HepG2 (cell line): ENCODE results near the gene FLRT2. TPM values are rescaled to one million over a fixed set of nuclear protein-coding genes. Genes with fewer than 3 reads are reported as not detected.

ENCODE experiments used
- ATAC-seq: fragments of 200-7000 bp; cut with Tn5 transposase; 3 replicates; pipeline ENCODE4 v1.9.1; 2020; ENCODE audit warnings: mild to moderate bottlenecking, moderate library complexity
- BruUV-seq: library from RNA; stranded (reverse); fragments of 400-500 nt; replicated peaks from 2 replicates; lab custom pipeline; 2021; lab: Mats Ljungman, UMichigan
- CTCF ChIA-PET: fragments of 300-600 bp; formaldehyde crosslinking; extraction: SDS; loops from one replicate; lab custom pipeline; 2021; ENCODE audit warnings: low total read pairs, inconsistent platforms, low intra/inter-chr PET ratio; lab: Yijun Ruan, JAX
- POLR2A ChIA-PET: fragments of 350-600 bp; sonication (Branson Sonifier 250); formaldehyde crosslinking; loops from one replicate; lab custom pipeline; 2020; ENCODE audit warnings: antibody characterized with exemption, inconsistent platforms; lab: Yijun Ruan, JAX
- DNase-seq: peaks from one replicate; pipeline ENCODE4 v3.0.0-alpha.2; 2015; ENCODE audit warnings: low spot score
- FAIRE-seq: peaks from 3 replicates; lab custom pipeline; 2011; peaks lifted over from hg19 to GRCh38; lab: Jason Lieb, UNC
- H2AFZ ChIP-seq: one replicate; pipeline ENCODE4 v1.6.1; 2011; ENCODE audit warnings: low read length, inconsistent platforms
- H3K27ac ChIP-seq: fragments of 300-600 bp; 3 replicates; pipeline ENCODE4 v1.8.0; 2011; ENCODE audit warnings: mixed run types, mild to moderate bottlenecking, mixed read lengths, low read length, inconsistent platforms; ENCODE audit not compliant: insufficient read depth; ENCODE audit errors: extremely low read length
- H3K27me3 ChIP-seq, 2 experiments: fragments of 200-600 bp in 1 of 2; 2 replicates in 1 of 2; 3 replicates in 1 of 2; pipeline versions ENCODE4 v1.6.0 to v1.8.0; 2011; ENCODE audit warnings: low read length in 2 of 2, mild to moderate bottlenecking in 2 of 2, moderate library complexity in 2 of 2, inconsistent platforms in 1 of 2; ENCODE audit not compliant: insufficient read depth in 2 of 2, control insufficient read depth in 1 of 2
- H3K36me3 ChIP-seq, 2 experiments: fragments of 200-600 bp in 1 of 2; replicated peaks in 1 of 2; 2 replicates in 1 of 2; 3 replicates in 1 of 2; pipeline versions ENCODE4 v1.5.1 to v1.8.0; 2011; ENCODE audit warnings: low read length in 2 of 2, inconsistent platforms in 1 of 2; ENCODE audit not compliant: insufficient read depth in 2 of 2, control insufficient read depth in 1 of 2
- H3K4me1 ChIP-seq: 2 replicates; pipeline ENCODE4 v1.5.1; 2012; ENCODE audit warnings: low read length, inconsistent platforms; ENCODE audit not compliant: insufficient read depth
- H3K4me2 ChIP-seq: 2 replicates; pipeline ENCODE4 v1.6.0; 2011; ENCODE audit warnings: low read depth, low read length, inconsistent platforms
- H3K4me3 ChIP-seq, 3 experiments: fragments of 200-600 bp in 1 of 3; sonication (generic), shearing (Covaris generic) in 1 of 3; replicated peaks in 1 of 3; 2 replicates each; pipeline ENCODE4 v1.5.1; 2011 to 2016; ENCODE audit warnings: low read length in 3 of 3, inconsistent platforms in 2 of 3, low read depth in 2 of 3, mild to moderate bottlenecking in 2 of 3, control low read depth in 1 of 3, mixed read lengths in 1 of 3; ENCODE audit not compliant: insufficient read depth in 1 of 3
- H3K79me2 ChIP-seq: one replicate; pipeline ENCODE4 v1.6.1; 2011; ENCODE audit warnings: low read length, inconsistent platforms; ENCODE audit not compliant: insufficient read depth
- H3K9ac ChIP-seq: 2 replicates; pipeline ENCODE4 v1.6.0; 2011; ENCODE audit warnings: mild to moderate bottlenecking, low read depth, low read length, inconsistent platforms; ENCODE audit not compliant: insufficient read depth
- H3K9me3 ChIP-seq: 2 replicates; pipeline ENCODE4 v1.5.1; 2012; ENCODE audit warnings: mild to moderate bottlenecking, low read length
- H4K20me1 ChIP-seq: 2 replicates; pipeline ENCODE4 v1.6.0; 2011; ENCODE audit warnings: inconsistent platforms, mild to moderate bottlenecking, low read length, moderate library complexity; ENCODE audit not compliant: insufficient read depth
- ARNT2 ChIP-seq: sonication (generic); formaldehyde crosslinking; IDR thresholded peaks from 2 replicates; pipeline ENCODE4 v1.8.0; 2022; ENCODE audit warnings: mild to moderate bottlenecking, low read depth, missing genetic modification reagents, moderate library complexity
- ASH2L ChIP-seq: fragments of 300-600, 200-600 bp; sonication (generic); IDR thresholded peaks from 2 replicates; pipeline ENCODE4 v1.7.0; 2017; ENCODE audit warnings: low read depth, mild to moderate bottlenecking, moderate library complexity, mixed read lengths, low read length; ENCODE audit not compliant: insufficient read length
- DR1 ChIP-seq: sonication (generic); formaldehyde crosslinking; IDR thresholded peaks from 2 replicates; pipeline ENCODE4 v1.8.0; 2021; ENCODE audit warnings: mild to moderate bottlenecking, missing genetic modification reagents, inconsistent platforms
- KDM3A ChIP-seq: IDR thresholded peaks from 2 replicates; pipeline ENCODE4 v1.6.1; 2018; ENCODE audit warnings: low read depth, missing compliant biosample characterization
- NCOR1 ChIP-seq: fragments of 200-600 bp; sonication (generic); IDR thresholded peaks from 2 replicates; pipeline ENCODE4 v1.7.0; 2017; ENCODE audit warnings: antibody characterized with exemption, low read length, borderline replicate concordance
- NFIB ChIP-seq: sonication (generic); formaldehyde crosslinking; IDR thresholded peaks from 2 replicates; pipeline ENCODE4 v1.9.0; 2021; ENCODE audit warnings: missing genetic modification reagents, mild to moderate bottlenecking, borderline replicate concordance
- NFIC ChIP-seq: IDR thresholded peaks from 2 replicates; pipeline ENCODE4 v1.6.1; 2012; ENCODE audit warnings: mild to moderate bottlenecking, low read length, inconsistent platforms
- RBM22 ChIP-seq: fragments of 200-400 bp; formaldehyde crosslinking; optimal IDR thresholded peaks from 2 replicates; pipeline ENCODE3; 2017; ENCODE audit warnings: mild to moderate bottlenecking, low read length, moderate library complexity
- ZEB1 ChIP-seq: IDR thresholded peaks from 2 replicates; pipeline ENCODE4 v1.6.1; 2012; ENCODE audit warnings: mild to moderate bottlenecking, low read depth, inconsistent platforms; ENCODE audit not compliant: insufficient replicate concordance
- ZMYM3 ChIP-seq: sonication (generic); formaldehyde crosslinking; IDR thresholded peaks from 2 replicates; pipeline ENCODE4 v1.5.1; 2020; ENCODE audit warnings: mild to moderate bottlenecking, missing genetic modification reagents
- ZNF780A ChIP-seq: sonication (generic); formaldehyde crosslinking; IDR thresholded peaks from 2 replicates; pipeline ENCODE4 v1.8.0; 2022; ENCODE audit warnings: mild to moderate bottlenecking, missing genetic modification reagents, moderate library complexity
- whole genome bisulfite sequencing: methylation state at CpG from one replicate; pipeline ENCODE4 v1.1.6; 2017; ENCODE audit warnings: low lambda C conversion rate; 5-methylcytosine and 5-hydroxymethylcytosine counted together
- in situ Hi-C: cut with HindIII; loops from 2 replicates; pipeline ENCODE4 v1.10.0; 2017; ENCODE audit warnings: low pct_unique_long_range_greater_than_20kb; ENCODE audit not compliant: extremely low pct_ligation_motif_present
- intact Hi-C: fragments of 100-400 bp; cut with micrococcal nuclease; formaldehyde crosslinking; loops from one replicate; pipeline ENCODE4 v1.10.0; 2022; ENCODE audit not compliant: unreplicated experiment
- polyA plus RNA-seq, 8 experiments: library from polyadenylated mRNA; depleted of rRNA in 3 of 8; stranded (reverse) in 7 of 8; unstranded in 1 of 8; fragments of >200 nt; fragmentation: Illumina TruSeq in 4 of 8; extraction: Trizol in 4 of 8; gene quantifications; 2 replicates each; pipeline versions ENCODE4 v1.2.1 to v1.2.3, GENCODE V29; 2011 to 2016; ENCODE audit warnings: low read depth in 4 of 8, missing spikeins in 1 of 8, mixed read lengths in 1 of 8; ENCODE audit not compliant: insufficient read depth in 1 of 8
- total RNA-seq, 5 experiments: library from RNA; depleted of rRNA; stranded (reverse); fragments of >200 nt; fragmentation: Illumina TruSeq; extraction: Trizol; gene quantifications; 2 replicates each; pipeline ENCODE4 v1.2.3, GENCODE V29; 2016; ENCODE audit warnings: low read depth in 1 of 5
- TF ChIP-seq, protein P1 (sequence below): sonication (generic); formaldehyde crosslinking; IDR thresholded peaks from 2 replicates; pipeline ENCODE4 v1.5.0; 2020; ENCODE audit warnings: missing genetic modification reagents
- TF ChIP-seq, protein P2 (sequence below): sonication (generic); formaldehyde crosslinking; IDR thresholded peaks from 2 replicates; pipeline ENCODE4 v1.8.0; 2023; ENCODE audit warnings: mild to moderate bottlenecking, missing genetic modification reagents
- TF ChIP-seq, protein P3 (sequence below): sonication (generic); formaldehyde crosslinking; IDR thresholded peaks from 2 replicates; pipeline ENCODE4 v1.5.0; 2020; ENCODE audit warnings: mild to moderate bottlenecking, missing genetic modification reagents
- TF ChIP-seq, protein P4 (sequence below): sonication (generic); formaldehyde crosslinking; IDR thresholded peaks from 2 replicates; pipeline ENCODE4 v1.5.0; 2020; ENCODE audit warnings: mild to moderate bottlenecking, missing genetic modification reagents, borderline replicate concordance

Gene FLRT2
- total and polyA plus RNA-seq, 2 of the 13 experiments (the other 11 are each of a cell fraction or from before 2014, with no cell fraction given), result not detected

DNA sequence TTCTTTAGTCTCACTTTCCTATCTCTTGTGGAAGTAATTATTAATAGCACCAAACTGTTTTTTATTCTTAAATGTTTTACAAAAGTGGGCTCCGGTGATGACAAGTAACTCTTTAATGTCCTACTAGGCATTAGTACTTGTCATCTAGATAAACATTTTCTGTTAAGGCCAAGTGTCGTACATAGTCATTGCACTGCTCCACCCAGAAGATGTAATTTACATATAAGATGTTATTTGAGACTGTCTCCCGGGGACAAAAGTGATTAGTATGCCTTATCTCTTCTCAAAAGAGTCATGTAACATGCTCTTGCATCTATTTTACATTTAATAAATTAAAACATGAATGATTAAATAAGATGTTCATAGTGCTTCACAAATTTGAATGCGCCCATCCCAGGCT, 88.4 kb downstream of the FLRT2 start (continued):
- no peak for TF ChIP-seq RBM22
- TF ChIP-seq, all 625 proteins: peak for 0

DNA sequence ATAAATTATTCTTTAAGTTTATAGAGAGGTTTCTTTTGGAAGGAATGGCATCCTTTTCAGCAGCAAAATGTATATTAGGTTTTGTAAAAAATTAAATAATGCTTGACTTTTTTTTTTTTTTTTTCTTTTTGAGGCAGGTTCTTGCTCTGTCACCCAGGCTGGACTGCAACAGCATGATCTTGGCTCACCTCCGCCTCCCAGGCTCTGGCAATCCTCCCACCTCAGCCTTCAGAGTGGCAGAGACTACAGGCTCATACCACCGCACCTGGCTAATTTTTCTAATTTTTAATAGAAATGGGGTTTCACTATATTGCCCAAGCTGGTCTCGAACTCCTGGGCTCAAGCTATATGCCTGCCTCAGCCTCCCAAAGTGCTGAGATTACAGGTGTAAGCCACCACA, 89.0 kb downstream of the FLRT2 start:
- Histone ChIP-seq H3K27me3 (no peaks in the 10 kb centered on the region), H3K4me1 (no peaks in the 10 kb centered on the region), H3K27ac (no peak overlapping the region), H4K20me1 (no peaks in the 10 kb centered on the region), H3K9me3 (peaks cover 41% of the 10 kb centered on the region), H3K36me3 (no peaks in the 10 kb centered on the region), H3K79me2 (no peaks in the 10 kb centered on the region), H2AFZ (no peak overlapping the region), H3K4me3 (no peak overlapping the region), H3K9ac (no peak overlapping the region), H3K4me2 (no peak overlapping the region)
- no TSS peak for BruUV-seq
- FAIRE-seq (no peak), DNase-seq (no peak), ATAC-seq (no peak)
- CTCF ChIA-PET, result no interaction called here
- in situ Hi-C loops, result no loop called here
- 8% methylated on average over 3 of the region's 3 CpGs for WGBS
- no peak for TF ChIP-seq ZNF780A (CRISPR knock-in tag)
- TF ChIP-seq, protein P1, sequence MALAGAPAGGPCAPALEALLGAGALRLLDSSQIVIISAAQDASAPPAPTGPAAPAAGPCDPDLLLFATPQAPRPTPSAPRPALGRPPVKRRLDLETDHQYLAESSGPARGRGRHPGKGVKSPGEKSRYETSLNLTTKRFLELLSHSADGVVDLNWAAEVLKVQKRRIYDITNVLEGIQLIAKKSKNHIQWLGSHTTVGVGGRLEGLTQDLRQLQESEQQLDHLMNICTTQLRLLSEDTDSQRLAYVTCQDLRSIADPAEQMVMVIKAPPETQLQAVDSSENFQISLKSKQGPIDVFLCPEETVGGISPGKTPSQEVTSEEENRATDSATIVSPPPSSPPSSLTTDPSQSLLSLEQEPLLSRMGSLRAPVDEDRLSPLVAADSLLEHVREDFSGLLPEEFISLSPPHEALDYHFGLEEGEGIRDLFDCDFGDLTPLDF, result no peak
- no peak for TF ChIP-seq NCOR1
- TF ChIP-seq KDM3A (CRISPR knock-in tag), result no peak
- TF ChIP-seq, protein P2, sequence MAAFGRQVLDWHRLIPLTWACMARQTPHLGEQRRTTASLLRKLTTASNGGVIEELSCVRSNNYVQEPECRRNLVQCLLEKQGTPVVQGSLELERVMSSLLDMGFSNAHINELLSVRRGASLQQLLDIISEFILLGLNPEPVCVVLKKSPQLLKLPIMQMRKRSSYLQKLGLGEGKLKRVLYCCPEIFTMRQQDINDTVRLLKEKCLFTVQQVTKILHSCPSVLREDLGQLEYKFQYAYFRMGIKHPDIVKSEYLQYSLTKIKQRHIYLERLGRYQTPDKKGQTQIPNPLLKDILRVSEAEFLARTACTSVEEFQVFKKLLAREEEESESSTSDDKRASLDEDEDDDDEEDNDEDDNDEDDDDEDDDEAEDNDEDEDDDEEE (CRISPR knock-in tag), result no peak
- no peak for TF ChIP-seq NFIB
- no peak for TF ChIP-seq NFIC
- TF ChIP-seq, protein P3, sequence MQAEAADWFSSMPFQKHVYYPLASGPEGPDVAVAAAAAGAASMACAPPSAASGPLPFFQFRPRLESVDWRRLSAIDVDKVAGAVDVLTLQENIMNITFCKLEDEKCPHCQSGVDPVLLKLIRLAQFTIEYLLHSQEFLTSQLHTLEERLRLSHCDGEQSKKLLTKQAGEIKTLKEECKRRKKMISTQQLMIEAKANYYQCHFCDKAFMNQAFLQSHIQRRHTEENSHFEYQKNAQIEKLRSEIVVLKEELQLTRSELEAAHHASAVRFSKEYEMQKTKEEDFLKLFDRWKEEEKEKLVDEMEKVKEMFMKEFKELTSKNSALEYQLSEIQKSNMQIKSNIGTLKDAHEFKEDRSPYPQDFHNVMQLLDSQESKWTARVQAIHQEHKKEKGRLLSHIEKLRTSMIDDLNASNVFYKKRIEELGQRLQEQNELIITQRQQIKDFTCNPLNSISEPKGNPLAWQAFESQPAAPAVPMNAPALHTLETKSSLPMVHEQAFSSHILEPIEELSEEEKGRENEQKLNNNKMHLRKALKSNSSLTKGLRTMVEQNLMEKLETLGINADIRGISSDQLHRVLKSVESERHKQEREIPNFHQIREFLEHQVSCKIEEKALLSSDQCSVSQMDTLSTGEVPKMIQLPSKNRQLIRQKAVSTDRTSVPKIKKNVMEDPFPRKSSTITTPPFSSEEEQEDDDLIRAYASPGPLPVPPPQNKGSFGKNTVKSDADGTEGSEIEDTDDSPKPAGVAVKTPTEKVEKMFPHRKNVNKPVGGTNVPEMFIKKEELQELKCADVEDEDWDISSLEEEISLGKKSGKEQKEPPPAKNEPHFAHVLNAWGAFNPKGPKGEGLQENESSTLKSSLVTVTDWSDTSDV (CRISPR knock-in tag), result no peak
- TF ChIP-seq ASH2L, result no peak
- TF ChIP-seq ARNT2 (CRISPR knock-in tag), result no peak
- TF ChIP-seq, protein P4, sequence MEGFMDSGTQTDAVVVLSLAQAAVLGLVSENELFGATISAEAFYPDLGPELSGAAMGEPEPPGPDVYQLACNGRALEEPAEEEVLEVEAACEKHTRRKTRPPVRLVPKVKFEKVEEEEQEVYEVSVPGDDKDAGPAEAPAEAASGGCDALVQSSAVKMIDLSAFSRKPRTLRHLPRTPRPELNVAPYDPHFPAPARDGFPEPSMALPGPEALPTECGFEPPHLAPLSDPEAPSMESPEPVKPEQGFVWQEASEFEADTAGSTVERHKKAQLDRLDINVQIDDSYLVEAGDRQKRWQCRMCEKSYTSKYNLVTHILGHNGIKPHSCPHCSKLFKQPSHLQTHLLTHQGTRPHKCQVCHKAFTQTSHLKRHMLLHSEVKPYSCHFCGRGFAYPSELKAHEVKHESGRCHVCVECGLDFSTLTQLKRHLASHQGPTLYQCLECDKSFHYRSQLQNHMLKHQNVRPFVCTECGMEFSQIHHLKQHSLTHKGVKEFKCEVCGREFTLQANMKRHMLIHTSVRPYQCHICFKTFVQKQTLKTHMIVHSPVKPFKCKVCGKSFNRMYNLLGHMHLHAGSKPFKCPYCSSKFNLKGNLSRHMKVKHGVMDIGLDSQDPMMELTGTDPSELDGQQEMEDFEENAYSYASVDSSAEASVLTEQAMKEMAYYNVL, result no peak
- TF ChIP-seq ZMYM3, result no peak
- TF ChIP-seq ZEB1, result no peak
- no peak for TF ChIP-seq DR1 (CRISPR knock-in tag)
- TF ChIP-seq, all 625 proteins: peak for 0
- intact Hi-C loops, result no loop called here
- POLR2A ChIA-PET, result no interaction called here
